GM18508 (cell line): ENCODE measurements around the gene CXCL14.

Experiments
- ATAC-seq: cut with Tn5 transposase; IDR thresholded peaks from one replicate; pipeline ENCODE4 v1.9.1; 2021; ENCODE audit warnings: moderate number of reproducible peaks; ENCODE audit not compliant: insufficient read depth, unreplicated experiment

The CXCL14 gene

GRCh38 chr5:135598691-135599395 is 20.1 kb upstream of the CXCL14 start:
- ATAC-seq = no peak

- no peak for ATAC-seq
Observed at GRCh38 chr5:135596788-135597187, 18.0 kb upstream of the CXCL14 start.

- no peak for ATAC-seq
Observed at GRCh38 chr5:135596157-135596763, 17.5 kb upstream of the CXCL14 start.

- no peak for ATAC-seq
Observed at GRCh38 chr5:135594416-135594960, 15.7 kb upstream of the CXCL14 start.

- no peak for ATAC-seq
Observed at GRCh38 chr5:135593886-135594285, 15.1 kb upstream of the CXCL14 start.

GRCh38 chr5:135593141-135593540 is 14.3 kb upstream of the CXCL14 start:
- ATAC-seq = no peak

- no peak for ATAC-seq
Observed at GRCh38 chr5:135592312-135593045, 13.7 kb upstream of the CXCL14 start.

GRCh38 chr5:135591277-135591676 is 12.5 kb upstream of the CXCL14 start:
- no peak for ATAC-seq

GRCh38 chr5:135589152-135589551 is 10.4 kb upstream of the CXCL14 start:
- no peak for ATAC-seq

GRCh38 chr5:135587721-135588663 is 9.2 kb upstream of the CXCL14 start:
- no peak for ATAC-seq

- no peak for ATAC-seq
Observed at GRCh38 chr5:135584918-135585317, 6.1 kb upstream of the CXCL14 start.

- no peak for ATAC-seq
Observed at GRCh38 chr5:135584276-135584675, 5.5 kb upstream of the CXCL14 start.

GRCh38 chr5:135582099-135582781 is 3.4 kb upstream of the CXCL14 start:
- ATAC-seq = no peak

- no peak for ATAC-seq
Observed at GRCh38 chr5:135578305-135578684, 496 bp downstream of the CXCL14 start.

GRCh38 chr5:135577421-135577820 is 1.4 kb downstream of the CXCL14 start:
- ATAC-seq = no peak

GRCh38 chr5:135576075-135576599 is 2.7 kb downstream of the CXCL14 start:
- ATAC-seq = no peak

GRCh38 chr5:135574493-135574892 is 4.3 kb downstream of the CXCL14 start:
- ATAC-seq = no peak

- no peak for ATAC-seq
Observed at GRCh38 chr5:135571902-135572301, 6.9 kb downstream of the CXCL14 start.

- no peak for ATAC-seq
Observed at GRCh38 chr5:135571066-135571609, 7.7 kb downstream of the CXCL14 start.
